AG04449 (cell line): ENCODE data around the gene FLAD1.
"Not testable (repeated sequence)": the region's sequence is repeated elsewhere in the genome, so short reads cannot be mapped to it uniquely, and the experiment has no call there.

Source experiments
- CTCF ChIA-PET: fragments of 350-600 bp; formaldehyde crosslinking; extraction: SDS; loops from one replicate; lab custom pipeline; 2021; ENCODE audit warnings: antibody characterized with exemption; lab: Yijun Ruan, JAX
- POLR2A ChIA-PET: fragments of 400-600, 350-600 bp; formaldehyde crosslinking; extraction: SDS; loops from one replicate; lab custom pipeline; 2020; ENCODE audit warnings: antibody characterized with exemption, inconsistent platforms; lab: Yijun Ruan, JAX
- DNase-seq: peaks from one replicate; pipeline ENCODE4 v3.0.0-alpha.2; 2010; ENCODE audit warnings: low read depth, low spot score
- H3K4me3 ChIP-seq: 2 replicates; pipeline ENCODE4 v1.5.1; 2011; ENCODE audit warnings: low read depth, mild to moderate bottlenecking, control low read depth, low read length
- CTCF ChIP-seq: IDR thresholded peaks from one replicate; pipeline ENCODE4 v1.5.1; 2011; ENCODE audit warnings: mild to moderate bottlenecking, moderate library complexity, low read length, control low read depth, inconsistent platforms; ENCODE audit not compliant: insufficient read depth; ENCODE audit errors: missing control alignments

Gene FLAD1

GRCh38 chr1:154978360-154978759 is 4.8 kb upstream of the FLAD1 start:
- POLR2A ChIA-PET, result no interaction called here
- CTCF ChIA-PET, result interaction anchor here (0.7 to 13.1 kb wide), 4 partner anchors 18 to 107 kb away, joined by 3 to 176 read pairs (median 4); partner anchors contain the start of gene LENEP

GRCh38 chr1:154982341-154982740 is 803 bp upstream of the FLAD1 start:
- DNase-seq, result no peak
- ChIA-PET POLR2A (interaction anchor here (2.7 kb wide), 1 partner anchor 12 kb away, joined by 16 read pairs; the partner anchor contains the start of gene LENEP), CTCF (interaction anchor here (0.8 to 7.7 kb wide), 7 partner anchors 12 to 69 kb away, joined by 3 to 119 read pairs (median 4); partner anchors contain the start of genes ADAM15, LENEP, PBXIP1 and SHC1)

More at GRCh38 chr1:154978360-154978759, 4.8 kb upstream of the FLAD1 start:
- no peak for TF ChIP-seq CTCF
- H3K4me3 ChIP-seq, result no peak overlapping the region
- DNase-seq, result no peak

GRCh38 chr1:154983776-154984466 is 777 bp downstream of the FLAD1 start:
- ChIA-PET POLR2A (interaction anchor here (0.8 to 2.7 kb wide), 6 partner anchors 7 to 25 kb away, joined by 3 to 17 read pairs (median 5); partner anchors contain the start of genes CKS1B, LENEP and SHC1), CTCF (interaction anchor here (1.3 to 7.7 kb wide), 4 partner anchors 12 to 61 kb away, joined by 4 to 119 read pairs (median 6); partner anchors contain the start of genes LENEP and PBXIP1)
- DNase-seq, result no peak
- H3K4me3 ChIP-seq, result peak overlapping the region; percentile 84
- no peak for TF ChIP-seq CTCF

More at GRCh38 chr1:154982341-154982740, 803 bp upstream of the FLAD1 start:
- peak overlapping the region; percentile 53 for H3K4me3 ChIP-seq
- TF ChIP-seq CTCF, result no peak

- DNase-seq, H3K4me3 ChIP-seq, POLR2A ChIA-PET: not testable (repeated sequence)
- CTCF ChIA-PET, result interaction anchor here (1.4 to 7.7 kb wide), 2 partner anchors 10 to 22 kb away, joined by 4 to 119 read pairs; partner anchors contain the start of gene LENEP
Observed at GRCh38 chr1:154986736-154987135, 3.6 kb downstream of the FLAD1 start.

GRCh38 chr1:154987326-154987725 is 4.2 kb downstream of the FLAD1 start:
- CTCF ChIA-PET, result interaction anchor here (1.2 to 7.7 kb wide), 5 partner anchors 8 to 98 kb away, joined by 3 to 119 read pairs (median 4); partner anchors contain the start of gene LENEP
- no peak for DNase-seq
- H3K4me3 ChIP-seq, result no peak overlapping the region
- POLR2A ChIA-PET, result no interaction called here
- TF ChIP-seq CTCF, result no peak

- CTCF ChIA-PET, result interaction anchor here (0.7 to 7.7 kb wide), 5 partner anchors 8 to 97 kb away, joined by 3 to 119 read pairs (median 4); partner anchors contain the start of gene LENEP
- POLR2A ChIA-PET, result interaction anchor here (0.7 kb wide), 1 partner anchor 63 kb away, joined by 3 read pairs; the partner anchor contains the start of gene ADAM15
- H3K4me3 ChIP-seq, result no peak overlapping the region
- TF ChIP-seq CTCF, result no peak
- DNase-seq, result no peak
Observed at GRCh38 chr1:154988058-154988954, 5.2 kb downstream of the FLAD1 start.
